ENCODE measurements around the gene USP28.

Gene USP28

DNA sequence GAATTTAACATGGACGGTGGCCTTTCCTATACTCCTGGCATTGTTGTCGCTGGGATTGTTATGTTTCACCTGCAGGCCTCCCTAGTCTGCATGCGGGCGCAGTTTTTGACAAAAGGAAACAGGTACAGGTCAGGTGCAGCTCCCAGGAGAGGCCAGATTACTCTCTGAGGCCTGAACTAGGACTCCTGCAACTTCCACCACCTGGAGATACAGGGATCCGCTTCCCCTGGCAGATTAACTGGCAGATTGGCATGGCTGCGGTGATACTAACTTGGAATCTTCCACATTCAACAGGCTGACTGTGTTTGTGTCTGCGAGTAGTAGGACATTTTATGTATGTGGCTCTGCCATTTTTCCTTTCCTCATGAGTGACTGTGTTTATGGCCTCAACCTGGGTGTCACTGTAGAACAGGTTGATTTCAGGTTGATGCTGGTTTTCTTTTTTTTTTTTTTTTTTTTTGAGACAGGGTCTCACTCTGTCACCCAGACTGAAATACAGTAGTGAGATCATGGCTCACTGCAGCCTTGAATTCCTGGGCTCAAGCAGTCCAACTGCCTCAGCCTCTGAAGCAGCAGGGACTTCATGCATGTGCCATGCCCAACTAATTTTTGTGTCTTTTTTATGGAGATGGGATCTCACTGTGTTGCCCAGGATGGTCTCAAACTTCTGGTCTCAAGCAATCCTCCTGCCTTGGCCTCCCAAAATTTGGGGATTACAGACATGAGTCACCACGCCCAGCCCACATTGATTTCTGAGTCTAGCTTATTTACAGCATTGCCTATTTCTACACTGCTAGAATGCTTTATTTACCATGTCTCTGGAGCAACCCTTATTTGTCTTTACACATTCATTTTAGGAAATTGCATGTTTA lies 1.7 kb upstream of the USP28 start:
- DNase-seq, result no peak

DNA sequence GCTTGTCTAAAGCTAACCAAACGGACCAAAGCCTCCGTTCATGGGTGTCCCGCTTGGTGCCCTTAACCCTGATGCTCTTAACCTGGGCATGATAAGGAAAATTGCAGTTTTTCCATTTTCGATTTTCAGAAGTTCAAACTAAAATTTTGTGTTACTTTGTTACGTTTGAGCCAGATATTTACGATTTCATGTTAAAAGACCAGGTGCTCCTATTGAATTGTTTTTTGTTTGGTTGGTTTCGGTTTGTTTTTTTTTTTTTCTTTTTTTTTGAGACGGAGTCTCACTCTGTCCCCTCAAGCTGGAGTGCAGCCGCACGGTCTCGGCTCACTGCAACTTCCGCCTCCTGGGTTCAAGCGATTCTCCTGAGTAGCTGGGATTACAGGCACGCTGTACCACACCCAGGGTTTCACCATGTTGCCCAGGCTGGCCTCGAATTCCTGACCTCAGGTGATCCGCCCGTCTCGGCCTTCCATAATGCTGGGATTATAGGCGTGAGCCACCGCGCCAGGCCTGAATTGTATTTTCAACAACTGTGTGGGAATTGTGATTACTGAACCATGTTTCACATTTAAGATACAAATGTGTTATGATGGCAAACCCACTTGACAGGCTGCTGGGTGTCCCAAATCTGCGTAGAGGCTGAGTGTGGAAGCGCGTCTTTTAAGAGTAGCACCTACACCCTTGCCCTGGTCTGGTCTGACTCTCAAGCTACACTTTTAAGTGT lies 864 bp upstream of the USP28 start:
- no peak for DNase-seq

DNA sequence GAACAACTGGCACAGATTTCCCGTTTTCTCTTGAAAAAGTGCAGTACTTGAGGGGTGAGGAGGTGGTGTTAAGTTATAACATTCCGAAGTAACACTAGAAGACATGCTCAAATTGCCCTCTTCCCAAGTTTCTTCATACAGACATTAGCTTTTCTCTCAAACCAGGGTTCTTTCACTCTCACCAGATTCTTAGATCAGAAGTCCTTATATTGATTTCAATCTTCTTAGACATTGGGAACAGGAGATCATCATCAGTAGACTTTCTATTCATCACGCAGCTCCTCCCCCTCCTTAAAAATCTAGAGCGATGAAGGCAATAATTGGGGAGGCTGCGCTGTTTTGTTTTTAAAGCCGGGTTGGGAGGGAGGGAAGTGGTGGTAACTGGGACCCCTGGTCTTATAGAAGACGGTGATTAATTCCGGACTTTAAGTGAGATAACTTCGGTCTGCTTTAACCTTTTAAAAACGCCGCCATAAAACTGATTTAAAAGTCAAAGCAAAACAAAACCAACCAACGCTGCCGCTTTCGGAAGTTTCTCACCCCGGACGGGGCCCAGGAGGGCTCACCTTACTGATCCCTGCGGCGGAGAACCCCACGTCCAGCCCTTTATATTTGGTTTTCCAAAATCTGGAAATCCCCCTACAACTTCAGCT lies 665 bp downstream of the USP28 start:
- DNase-seq, result no peak

DNA sequence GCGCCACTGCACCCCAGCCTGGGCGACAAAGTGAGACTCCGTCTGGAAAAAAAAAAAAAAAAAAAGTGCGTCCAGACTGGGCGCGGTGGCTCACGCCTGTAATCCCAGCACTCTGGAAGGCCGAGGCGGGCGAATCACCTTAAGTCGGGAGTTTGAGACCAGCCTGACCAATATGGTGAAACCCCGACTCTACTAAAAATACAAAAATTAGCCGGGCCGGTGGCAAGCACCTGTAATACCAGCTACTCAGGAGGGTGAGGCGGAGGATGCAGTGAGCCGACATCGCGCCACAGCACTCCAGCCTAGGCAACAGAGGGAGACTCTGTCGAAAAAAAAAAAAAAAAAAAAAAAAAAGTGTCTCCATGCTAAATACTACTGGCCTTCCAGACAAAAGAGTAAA lies 1.3 kb downstream of the USP28 start:
- no peak for DNase-seq

DNA sequence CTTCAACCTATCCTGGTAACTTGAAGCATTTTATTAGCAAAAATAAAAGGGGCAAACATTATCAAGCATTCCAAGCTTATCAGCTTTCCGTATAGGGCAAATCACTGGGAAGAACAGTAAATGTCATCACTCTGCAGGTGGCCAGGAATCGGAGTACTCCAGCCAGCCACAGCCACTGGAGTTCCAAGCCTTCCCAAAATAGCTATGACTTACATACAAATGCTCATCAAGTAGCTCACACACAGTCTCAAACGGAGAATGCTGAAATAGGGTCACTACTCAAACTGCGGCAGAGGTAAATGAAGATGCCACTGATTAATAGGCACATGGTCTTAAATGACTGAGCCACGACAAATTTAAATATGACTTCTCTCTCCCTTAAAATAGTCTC lies 2.1 kb downstream of the USP28 start:
- no peak for DNase-seq

DNA sequence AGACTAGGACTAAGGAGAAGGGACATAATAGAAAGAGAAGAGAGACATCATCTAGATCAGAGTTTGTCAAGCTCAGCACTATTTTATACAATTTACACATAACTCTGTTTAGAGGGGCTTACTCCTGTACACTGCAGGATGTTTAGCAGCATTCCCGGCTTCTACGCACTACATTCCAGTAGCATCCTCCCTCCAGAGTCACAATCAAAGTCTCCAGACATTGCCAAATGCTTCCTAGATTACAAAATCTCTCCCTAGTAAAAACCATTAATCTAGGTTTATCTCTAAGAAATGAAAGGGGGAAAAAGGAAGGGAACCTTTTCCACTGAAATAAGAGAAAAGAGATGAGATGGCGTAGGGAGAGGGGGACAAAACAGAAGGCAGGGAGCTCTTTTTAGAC lies 4.0 kb downstream of the USP28 start:
- no peak for DNase-seq

DNA sequence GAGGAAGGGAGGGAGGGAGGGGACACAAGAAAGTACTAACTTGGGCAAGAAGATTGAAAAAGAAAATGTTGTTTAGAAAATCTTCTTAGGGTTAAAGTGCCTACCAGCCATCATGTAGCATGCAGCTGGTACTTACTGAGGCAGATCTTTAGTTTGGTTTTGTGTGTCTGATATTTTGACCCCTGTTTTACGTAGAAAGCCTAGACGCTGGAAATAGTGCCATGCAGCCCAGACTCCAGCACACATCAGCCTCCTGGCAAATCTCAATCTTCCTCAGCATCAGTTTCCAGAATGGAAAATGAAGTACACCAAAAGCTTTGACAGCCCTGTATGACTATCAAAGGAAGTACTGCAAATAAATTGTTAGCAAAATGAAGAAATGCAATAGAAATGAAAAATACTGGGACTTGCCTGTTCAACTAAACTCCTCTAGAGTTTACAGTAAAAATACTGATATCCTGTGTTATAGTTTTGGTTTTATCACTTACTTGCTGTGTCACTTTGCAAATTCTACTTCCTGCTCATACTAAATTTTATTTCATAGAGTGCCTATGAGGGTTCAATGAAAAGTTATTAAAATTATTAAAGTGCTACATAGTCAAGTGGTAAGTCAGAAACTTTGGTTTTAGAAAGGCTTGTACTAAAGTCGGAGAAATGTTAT lies 7.4 kb downstream of the USP28 start:
- no peak for DNase-seq

DNA sequence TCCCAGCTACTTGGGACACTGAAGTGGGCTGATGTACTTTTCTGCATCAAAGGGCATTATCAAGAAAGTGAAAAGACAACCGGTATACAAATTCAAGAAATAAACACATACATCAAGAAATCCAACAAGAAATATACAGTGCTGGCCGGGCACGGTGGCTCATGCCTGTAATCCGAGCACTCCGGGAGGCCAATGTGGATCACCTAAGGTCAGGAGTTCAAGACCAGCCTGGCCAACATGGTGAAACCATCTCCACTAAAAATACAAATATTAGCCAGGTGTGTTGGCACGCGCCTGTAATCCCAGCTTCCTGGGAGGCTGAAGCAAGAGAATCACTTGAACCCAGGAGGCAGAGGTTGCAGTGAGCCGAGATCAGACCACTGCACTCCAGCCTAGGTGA lies 9.5 kb downstream of the USP28 start:
- DNase-seq, result no peak

DNA sequence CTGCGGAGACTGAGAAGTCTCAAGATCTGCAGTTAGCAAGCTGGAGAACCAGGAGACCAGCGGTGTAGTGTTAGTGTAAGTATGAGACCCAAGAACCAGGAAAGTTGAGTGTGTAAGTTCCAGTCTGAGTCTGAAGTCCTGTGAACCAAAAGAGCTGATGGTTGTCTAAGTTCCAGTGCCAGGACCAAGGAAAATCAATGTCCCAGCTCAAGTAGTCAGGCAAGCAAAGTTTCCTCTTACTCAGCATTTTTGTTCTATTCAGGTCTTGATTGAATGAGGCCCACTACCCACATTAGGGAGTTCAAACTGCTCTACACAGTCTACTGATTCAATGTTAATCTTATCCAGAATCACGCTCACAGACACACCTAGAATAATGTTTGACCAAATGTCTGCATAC lies 11.0 kb downstream of the USP28 start:
- DNase-seq, result no peak

DNA sequence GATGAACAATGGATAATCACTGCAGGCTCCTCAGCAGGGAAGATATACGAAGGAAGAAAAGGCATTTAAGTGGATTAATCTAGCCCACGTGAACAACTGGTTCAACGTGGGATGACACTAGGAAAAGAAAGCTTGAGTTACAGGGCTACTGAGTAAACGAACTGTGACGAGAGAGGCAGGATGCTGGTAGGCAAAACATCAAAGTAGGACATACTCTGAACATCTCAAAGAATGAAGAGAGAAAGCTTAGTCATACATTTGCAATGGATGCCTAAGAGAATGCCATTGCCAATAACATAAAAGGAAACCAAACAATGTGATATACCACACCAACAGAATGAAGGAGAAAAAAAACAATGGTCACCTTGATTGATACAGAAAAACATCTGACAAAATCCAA lies 12.9 kb downstream of the USP28 start:
- no peak for DNase-seq

DNA sequence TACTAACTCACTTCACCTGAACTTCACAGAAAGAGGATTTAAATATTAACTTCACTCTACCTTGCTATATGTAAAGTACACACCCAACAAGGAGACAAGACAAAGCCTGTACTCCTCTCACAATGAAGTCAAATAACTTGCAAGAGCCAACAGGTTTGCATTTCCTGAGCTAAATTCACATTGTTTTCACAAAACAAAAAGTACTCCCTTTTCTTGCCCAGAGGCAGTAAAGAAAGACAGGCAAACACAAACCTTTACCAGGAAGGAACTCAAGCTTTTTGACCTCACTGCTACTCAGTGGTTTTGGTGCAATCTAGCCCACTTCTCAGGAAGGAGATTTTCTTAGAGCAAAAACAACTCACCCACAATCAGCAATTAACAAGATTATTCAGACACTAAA lies 15.7 kb downstream of the USP28 start:
- no peak for DNase-seq

DNA sequence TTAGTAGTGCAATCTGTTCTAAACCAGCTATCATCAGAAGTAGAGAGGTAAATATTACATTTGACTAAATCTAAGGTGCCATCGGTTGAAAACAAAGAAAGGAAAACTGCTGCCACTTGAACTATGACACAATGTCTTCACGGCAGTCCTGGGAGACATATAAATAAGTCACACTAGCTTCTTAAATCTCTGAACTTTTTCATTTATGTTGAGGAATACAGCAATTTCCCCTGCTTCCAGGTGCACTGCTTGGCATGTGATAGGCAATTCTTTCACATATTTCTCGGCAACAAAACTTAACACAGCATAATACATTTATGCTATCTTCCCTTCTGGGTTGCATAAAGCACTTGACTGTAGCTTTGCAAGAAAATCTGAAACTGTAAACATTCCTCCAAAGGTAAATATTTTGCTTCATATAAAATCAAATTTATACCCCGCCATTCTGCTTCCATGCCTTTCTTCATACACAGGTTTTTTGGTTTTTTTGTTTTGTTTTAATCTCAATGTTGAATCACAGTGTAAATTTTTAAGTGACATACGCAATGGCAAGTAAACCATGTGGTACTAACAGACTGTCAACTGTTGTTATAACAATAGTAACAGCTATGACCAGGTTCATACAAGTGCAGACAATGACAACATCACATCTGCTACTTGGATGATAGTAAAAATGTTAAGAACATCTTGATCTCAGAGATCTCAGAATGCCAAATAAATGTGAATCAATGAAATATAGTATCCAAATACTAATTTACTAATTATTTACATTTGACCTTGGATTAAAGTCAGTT lies 18.2 kb downstream of the USP28 start:
- DNase-seq, result no peak

DNA sequence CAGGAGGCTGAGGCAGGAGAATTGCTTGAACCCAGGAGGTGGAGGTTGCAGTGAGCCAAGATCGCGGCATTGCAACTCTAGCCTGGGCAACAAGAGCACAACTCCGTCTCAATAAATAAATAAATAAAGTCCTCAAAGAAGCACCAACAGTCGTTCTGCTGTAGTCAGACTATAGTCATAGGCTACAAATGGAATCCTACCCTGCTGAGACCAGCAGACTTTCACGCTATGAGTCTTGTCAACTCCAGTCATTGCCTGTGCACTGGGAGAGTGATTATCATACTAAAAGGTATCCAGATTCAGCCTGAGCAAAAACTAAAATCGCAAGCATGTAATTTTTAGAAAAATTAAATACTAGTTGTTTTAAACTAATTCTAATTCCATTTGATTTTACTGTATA lies 19.6 kb downstream of the USP28 start:
- DNase-seq, result no peak

DNA sequence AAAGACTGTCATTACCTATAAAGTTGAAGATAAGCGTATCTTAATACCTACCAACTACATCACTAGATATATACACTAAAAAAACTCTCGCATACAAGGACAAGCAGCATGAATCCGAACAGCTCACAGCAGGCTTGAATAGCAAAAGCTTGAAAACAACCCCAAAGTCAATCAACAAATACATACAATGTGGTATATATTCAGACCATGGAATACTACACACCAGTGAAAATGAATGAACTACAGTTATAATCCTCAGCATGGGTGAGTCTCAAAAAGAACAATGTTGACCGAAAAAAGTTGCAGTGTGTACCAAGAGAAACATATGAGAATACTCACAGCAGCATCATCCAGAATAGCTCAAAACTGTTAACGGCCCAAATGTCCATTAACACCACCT lies 25.2 kb downstream of the USP28 start:
- DNase-seq, result no peak

DNA sequence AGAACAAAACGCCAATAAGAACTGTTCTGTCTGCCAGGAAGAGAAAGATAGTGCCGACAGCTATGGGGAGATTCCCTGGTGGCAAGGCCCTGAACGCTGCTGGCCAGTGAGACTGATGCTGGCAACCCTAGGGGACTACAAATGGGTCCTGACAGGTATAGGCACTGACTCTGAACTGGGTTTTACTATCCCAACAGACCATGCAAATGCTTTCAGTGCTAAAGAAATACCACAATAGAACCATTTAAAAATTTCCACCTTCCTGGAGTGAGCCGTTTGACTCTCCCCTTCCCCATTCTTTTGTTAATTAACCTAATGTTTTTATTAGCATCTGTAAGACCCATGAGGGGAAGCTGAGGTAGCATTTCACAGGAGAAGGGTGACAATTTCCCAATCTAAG lies 25.7 kb downstream of the USP28 start:
- DNase-seq, result no peak

DNA sequence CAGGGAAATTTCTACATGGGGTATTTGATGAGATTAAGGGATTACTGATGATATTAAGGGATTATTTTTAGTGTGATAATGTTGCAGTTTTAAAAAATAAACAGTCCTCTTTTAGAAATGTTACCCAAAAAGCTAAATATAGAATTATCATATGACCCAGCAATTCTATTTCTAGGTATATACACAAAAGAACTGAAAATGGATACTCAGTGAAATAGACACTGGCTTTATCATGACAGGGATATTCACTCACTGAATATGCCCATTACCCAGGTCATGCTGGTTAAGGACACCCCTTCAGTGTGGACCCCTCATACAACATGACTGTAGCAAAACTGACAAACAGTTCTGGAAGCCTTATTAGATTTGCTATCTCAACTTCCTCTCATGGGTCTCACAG lies 27.8 kb downstream of the USP28 start:
- no peak for DNase-seq

DNA sequence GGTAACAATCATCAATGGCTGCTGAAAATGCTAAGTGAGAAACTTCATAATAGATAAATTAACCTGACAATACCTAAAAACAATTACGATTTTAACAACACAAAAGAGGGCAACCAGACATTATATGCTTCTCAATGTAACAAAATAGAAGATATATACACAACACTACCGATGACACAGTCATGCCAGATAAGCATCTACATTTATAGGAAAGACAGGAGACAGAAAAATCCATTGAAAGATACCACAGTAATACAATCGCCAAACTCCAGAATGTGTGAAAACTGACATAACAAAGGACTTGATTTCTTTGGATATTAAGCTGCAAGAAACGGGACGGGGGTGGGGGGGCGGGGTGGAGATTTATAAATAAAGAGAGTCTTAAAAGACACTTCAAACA lies 28.3 kb downstream of the USP28 start:
- no peak for DNase-seq

DNA sequence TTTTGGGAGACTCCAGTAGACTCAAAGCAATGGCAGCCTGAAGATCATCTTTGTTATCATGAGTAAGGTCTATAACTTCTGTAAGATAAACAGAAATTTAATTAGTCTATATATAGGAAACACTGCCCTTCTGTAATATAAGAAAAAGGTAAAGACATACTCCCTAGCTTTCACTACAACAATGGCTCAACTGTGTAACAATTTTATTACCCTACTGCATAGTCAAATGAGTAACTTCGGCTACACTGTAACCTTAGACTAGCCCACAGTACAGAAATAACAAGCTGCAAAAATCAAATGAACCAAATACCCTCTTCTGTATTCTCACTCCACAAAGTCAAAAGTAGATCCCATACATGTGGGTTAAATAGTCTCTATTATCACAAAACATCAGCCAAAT lies 33.7 kb downstream of the USP28 start:
- no peak for DNase-seq

DNA sequence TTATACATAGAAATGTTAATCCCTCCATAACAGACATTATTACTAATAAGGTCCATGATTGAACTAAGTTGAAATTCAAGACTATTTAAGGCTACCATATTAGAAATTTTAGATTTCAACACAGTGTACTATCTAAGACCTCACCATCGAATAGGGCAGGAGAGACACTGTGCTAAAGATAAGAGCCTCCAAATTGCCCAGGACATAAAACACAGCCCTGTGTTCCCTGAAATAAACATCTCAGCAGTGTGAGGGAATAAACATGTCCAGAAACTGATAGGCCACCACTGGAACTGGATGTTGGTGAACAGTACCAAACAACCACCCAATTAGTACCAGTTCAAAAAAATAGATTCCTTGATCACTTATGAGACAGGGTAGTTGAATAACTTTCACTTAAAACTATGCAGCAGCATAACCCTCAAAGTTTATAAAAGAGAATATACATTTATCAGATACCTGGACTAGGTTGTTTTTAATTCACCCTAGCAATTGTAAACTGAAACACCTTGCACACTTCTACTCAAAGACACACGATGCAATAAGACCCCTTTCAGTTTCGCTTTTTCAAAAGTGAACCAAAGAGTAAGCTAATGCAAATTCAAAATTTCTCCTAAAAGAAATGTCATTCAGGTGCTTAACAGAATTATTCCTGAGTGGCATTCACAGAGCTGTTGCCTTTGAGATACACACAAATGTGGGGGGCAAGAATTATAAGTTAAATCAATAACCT lies 34.3 kb downstream of the USP28 start:
- no peak for DNase-seq

DNA sequence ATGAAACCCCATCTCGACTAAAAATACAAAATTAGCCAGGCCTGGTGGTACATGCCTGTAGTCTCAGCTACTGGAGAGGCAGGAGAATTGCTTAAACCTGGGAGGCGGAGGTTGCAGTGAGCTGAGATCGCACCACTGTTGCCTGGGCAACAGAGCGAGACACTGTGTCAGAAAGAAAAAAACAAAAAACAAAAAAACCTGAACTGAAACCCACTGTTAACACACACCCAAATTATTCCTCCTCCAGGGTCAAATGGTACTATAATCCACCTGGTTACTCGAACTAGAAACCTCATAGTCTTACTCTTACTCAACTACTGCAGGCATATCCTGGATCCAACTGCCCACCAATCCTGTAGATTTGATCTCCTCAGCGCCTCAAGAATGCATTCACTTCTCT lies 35.5 kb downstream of the USP28 start:
- DNase-seq, result no peak

DNA sequence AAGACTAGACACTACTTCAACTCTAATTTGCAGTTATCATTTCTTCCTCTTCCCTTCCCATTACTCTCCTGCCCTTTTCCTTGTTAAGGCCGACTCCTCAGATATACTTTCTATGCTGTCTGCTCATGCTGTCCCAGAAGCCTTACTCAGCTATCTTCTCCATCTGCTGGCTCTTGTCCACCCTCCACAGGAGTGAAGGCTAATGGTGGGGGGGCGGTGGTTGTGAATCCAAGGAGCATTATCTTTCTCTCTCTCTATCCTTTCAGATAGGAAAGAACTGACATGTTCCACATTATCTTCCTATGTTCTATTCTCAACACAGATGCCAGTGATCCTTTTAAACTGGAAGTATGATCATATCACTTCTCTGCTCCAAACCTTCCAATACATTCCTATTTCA lies 37.4 kb downstream of the USP28 start:
- DNase-seq, result no peak

DNA sequence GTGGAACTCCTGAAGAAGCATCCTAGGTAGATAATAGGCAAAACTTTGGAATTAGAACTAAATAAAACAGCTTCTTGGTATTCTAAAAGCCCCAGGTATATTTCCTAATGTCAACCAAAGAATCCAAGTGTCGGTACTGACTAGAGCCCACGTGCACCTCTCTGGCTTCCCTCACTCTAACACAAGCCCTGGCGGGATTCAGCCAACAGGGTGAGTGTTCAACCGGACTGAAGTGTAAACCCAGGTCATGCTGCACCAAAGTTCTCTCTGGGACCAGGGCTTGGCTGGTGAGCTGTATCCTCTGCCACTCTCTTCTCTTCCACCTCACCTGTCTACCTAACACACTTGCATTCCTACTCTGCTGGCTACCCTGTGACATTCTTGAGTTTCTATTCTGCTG lies 40.1 kb downstream of the USP28 start:
- DNase-seq, result no peak

All from NCI-H2171 (cell line).